Measurements from ENCODE around the gene STARD10. TPM values are rescaled to one million over a fixed set of nuclear protein-coding genes. Genes with fewer than 3 reads are reported as not detected.
A peak's percentile ranks its signal among the peaks of the same experiment; 100 is the strongest.

The STARD10 gene
- total RNA-seq, 6 experiments from 2014 or later: 10.8 to 16.9 (median 15.8) TPM

GRCh38 chr11:72738199-72739141 lies 55.4 kb downstream of the STARD10 start:
- H3K27ac Mint-ChIP-seq: peak overlapping the region; percentile 95
- peaks cover 75% of the 10 kb centered on the region for H3K4me1 Mint-ChIP-seq (ENCODE audit: low read depth)
- DNase-seq: no peak
- no peaks in the 10 kb centered on the region for H3K36me3 Mint-ChIP-seq (ENCODE audit: low read depth)
- H3K9me3 Mint-ChIP-seq: no peaks in the 10 kb centered on the region
- TF ChIP-seq CTCF (IDR thresholded peaks at IDR 0.05): no peak
- peak overlapping the region; percentile 26; the same call in 1 of the 2 replicates for H3K4me3 Mint-ChIP-seq
- no peaks in the 10 kb centered on the region; the same call in none of the 2 replicates for H3K27me3 Mint-ChIP-seq (ENCODE audit: insufficient read depth)

GRCh38 chr11:72737336-72737735 lies 56.5 kb downstream of the STARD10 start:
- Mint-ChIP-seq H3K27ac (peak overlapping the region; percentile 95), H3K36me3 (ENCODE audit: low read depth) (no peaks in the 10 kb centered on the region), H3K9me3 (no peaks in the 10 kb centered on the region), H3K4me3 (peak overlapping the region; percentile 60), H3K4me1 (ENCODE audit: low read depth) (peaks cover 67% of the 10 kb centered on the region), H3K27me3 (ENCODE audit: insufficient read depth) (no peaks in the 10 kb centered on the region; the same call in none of the 2 replicates)
- no peak for DNase-seq
- no peak for TF ChIP-seq CTCF (IDR thresholded peaks at IDR 0.05)

- Mint-ChIP-seq H3K36me3 (ENCODE audit: low read depth) (peaks cover 4% of the 10 kb centered on the region), H3K4me1 (ENCODE audit: low read depth) (peaks cover 60% of the 10 kb centered on the region), H3K27ac (peak overlapping the region; percentile 95), H3K27me3 (ENCODE audit: insufficient read depth) (no peaks in the 10 kb centered on the region; the same call in none of the 2 replicates), H3K4me3 (peak overlapping the region; percentile 60), H3K9me3 (no peaks in the 10 kb centered on the region)
- TF ChIP-seq CTCF (IDR thresholded peaks at IDR 0.05): no peak
- peak; percentile 66 for DNase-seq
Observed at GRCh38 chr11:72736452-72737069, 57.3 kb downstream of the STARD10 start.

- H3K27me3 Mint-ChIP-seq (ENCODE audit: insufficient read depth): no peaks in the 10 kb centered on the region; the same call in none of the 2 replicates
- peaks cover 50% of the 10 kb centered on the region for H3K4me1 Mint-ChIP-seq (ENCODE audit: low read depth)
- TF ChIP-seq CTCF (IDR thresholded peaks at IDR 0.05): no peak
- no peaks in the 10 kb centered on the region for H3K9me3 Mint-ChIP-seq
- peak overlapping the region; percentile 62; the same call in 1 of the 2 replicates for H3K4me3 Mint-ChIP-seq
- H3K36me3 Mint-ChIP-seq (ENCODE audit: low read depth): peaks cover 14% of the 10 kb centered on the region
- H3K27ac Mint-ChIP-seq: peak overlapping the region; percentile 97
- peak; percentile 40 for DNase-seq
Observed at GRCh38 chr11:72735495-72736027, 58.3 kb downstream of the STARD10 start.

- no peak for DNase-seq
Observed at GRCh38 chr11:72732329-72732728, 61.5 kb downstream of the STARD10 start.

More at GRCh38 chr11:72732329-72732728, 61.5 kb downstream of the STARD10 start:
- Mint-ChIP-seq H3K27me3 (ENCODE audit: insufficient read depth) (no peaks in the 10 kb centered on the region; the same call in 1 of the 2 replicates), H3K4me3 (no peak overlapping the region), H3K27ac (no peak overlapping the region), H3K4me1 (ENCODE audit: low read depth) (peaks cover 28% of the 10 kb centered on the region), H3K9me3 (no peaks in the 10 kb centered on the region), H3K36me3 (ENCODE audit: low read depth) (peaks cover 21% of the 10 kb centered on the region)
- no peak for TF ChIP-seq CTCF (IDR thresholded peaks at IDR 0.05)
